ENCODE measurements around the gene TMEM203. TPM values are rescaled to one million over a fixed set of nuclear protein-coding genes. Genes with fewer than 3 reads are reported as not detected.

The TMEM203 gene
- total and polyA plus RNA-seq, 2 of the 13 experiments (the other 11 are each of a cell fraction or from before 2014, with no cell fraction given): 23.4 to 36.7 TPM

DNA sequence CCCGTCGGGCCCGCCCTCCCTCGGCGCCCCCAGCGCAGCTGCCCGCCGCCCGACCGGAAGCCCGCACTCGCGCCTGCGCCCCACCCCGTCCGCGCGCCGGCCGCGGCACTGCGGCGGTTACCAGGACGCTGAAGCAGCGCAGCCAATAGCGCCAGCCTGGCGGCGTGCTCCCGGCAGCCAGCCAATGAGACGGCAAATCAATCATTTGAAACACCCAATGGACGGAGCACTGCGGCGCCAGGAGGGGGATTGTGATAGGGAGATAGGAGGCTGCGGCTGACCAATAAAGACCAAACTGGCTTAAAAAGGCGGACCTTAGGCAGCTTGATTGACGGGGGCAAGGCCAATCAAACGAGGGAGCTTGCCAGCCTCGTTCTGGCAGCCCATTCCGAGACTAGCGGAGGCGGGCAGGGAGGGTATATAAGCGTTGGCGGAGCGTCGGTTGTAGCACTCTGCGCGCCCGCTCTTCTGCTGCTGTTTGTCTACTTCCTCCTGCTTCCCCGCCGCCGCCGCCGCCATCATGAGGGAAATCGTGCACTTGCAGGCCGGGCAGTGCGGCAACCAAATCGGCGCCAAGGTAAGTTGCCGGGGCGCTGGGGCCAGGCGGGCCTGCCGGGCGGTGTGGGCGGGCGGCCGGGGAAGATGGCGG lies 35.5 kb upstream of the TMEM203 start, which contains the start of gene TUBB4B (continued):
- TF ChIP-seq ZIK1 (CRISPR knock-in tag; IDR thresholded peaks at IDR 0.05; ENCODE audit: borderline replicate concordance, low read depth): peak; percentile 33; the same call in 1 of the 2 replicates
- TF ChIP-seq ZNF569 (CRISPR knock-in tag; IDR thresholded peaks at IDR 0.05; ENCODE audit: borderline replicate concordance): no peak
- TF ChIP-seq HNF4G (IDR thresholded peaks at IDR 0.05; ENCODE audit: borderline replicate concordance, low read depth, low read length): peak; percentile 7; the same call in 1 of the 2 replicates
- TF ChIP-seq HNF4G (CRISPR knock-in tag; IDR thresholded peaks at IDR 0.05; ENCODE audit: borderline replicate concordance, low read depth): no peak
- TF ChIP-seq, protein P1, sequence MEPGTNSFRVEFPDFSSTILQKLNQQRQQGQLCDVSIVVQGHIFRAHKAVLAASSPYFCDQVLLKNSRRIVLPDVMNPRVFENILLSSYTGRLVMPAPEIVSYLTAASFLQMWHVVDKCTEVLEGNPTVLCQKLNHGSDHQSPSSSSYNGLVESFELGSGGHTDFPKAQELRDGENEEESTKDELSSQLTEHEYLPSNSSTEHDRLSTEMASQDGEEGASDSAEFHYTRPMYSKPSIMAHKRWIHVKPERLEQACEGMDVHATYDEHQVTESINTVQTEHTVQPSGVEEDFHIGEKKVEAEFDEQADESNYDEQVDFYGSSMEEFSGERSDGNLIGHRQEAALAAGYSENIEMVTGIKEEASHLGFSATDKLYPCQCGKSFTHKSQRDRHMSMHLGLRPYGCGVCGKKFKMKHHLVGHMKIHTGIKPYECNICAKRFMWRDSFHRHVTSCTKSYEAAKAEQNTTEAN (CRISPR knock-in tag; conservative IDR thresholded peaks at IDR 0.05): peak; percentile 46; the same call in 1 of the 2 replicates
- TF ChIP-seq, protein P2, sequence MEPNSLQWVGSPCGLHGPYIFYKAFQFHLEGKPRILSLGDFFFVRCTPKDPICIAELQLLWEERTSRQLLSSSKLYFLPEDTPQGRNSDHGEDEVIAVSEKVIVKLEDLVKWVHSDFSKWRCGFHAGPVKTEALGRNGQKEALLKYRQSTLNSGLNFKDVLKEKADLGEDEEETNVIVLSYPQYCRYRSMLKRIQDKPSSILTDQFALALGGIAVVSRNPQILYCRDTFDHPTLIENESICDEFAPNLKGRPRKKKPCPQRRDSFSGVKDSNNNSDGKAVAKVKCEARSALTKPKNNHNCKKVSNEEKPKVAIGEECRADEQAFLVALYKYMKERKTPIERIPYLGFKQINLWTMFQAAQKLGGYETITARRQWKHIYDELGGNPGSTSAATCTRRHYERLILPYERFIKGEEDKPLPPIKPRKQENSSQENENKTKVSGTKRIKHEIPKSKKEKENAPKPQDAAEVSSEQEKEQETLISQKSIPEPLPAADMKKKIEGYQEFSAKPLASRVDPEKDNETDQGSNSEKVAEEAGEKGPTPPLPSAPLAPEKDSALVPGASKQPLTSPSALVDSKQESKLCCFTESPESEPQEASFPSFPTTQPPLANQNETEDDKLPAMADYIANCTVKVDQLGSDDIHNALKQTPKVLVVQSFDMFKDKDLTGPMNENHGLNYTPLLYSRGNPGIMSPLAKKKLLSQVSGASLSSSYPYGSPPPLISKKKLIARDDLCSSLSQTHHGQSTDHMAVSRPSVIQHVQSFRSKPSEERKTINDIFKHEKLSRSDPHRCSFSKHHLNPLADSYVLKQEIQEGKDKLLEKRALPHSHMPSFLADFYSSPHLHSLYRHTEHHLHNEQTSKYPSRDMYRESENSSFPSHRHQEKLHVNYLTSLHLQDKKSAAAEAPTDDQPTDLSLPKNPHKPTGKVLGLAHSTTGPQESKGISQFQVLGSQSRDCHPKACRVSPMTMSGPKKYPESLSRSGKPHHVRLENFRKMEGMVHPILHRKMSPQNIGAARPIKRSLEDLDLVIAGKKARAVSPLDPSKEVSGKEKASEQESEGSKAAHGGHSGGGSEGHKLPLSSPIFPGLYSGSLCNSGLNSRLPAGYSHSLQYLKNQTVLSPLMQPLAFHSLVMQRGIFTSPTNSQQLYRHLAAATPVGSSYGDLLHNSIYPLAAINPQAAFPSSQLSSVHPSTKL (CRISPR knock-in tag; IDR thresholded peaks at IDR 0.05): no peak
- TF ChIP-seq JARID2 (CRISPR knock-in tag; IDR thresholded peaks at IDR 0.05; ENCODE audit: insufficient replicate concordance): peak; percentile 31
- TF ChIP-seq, protein P3, sequence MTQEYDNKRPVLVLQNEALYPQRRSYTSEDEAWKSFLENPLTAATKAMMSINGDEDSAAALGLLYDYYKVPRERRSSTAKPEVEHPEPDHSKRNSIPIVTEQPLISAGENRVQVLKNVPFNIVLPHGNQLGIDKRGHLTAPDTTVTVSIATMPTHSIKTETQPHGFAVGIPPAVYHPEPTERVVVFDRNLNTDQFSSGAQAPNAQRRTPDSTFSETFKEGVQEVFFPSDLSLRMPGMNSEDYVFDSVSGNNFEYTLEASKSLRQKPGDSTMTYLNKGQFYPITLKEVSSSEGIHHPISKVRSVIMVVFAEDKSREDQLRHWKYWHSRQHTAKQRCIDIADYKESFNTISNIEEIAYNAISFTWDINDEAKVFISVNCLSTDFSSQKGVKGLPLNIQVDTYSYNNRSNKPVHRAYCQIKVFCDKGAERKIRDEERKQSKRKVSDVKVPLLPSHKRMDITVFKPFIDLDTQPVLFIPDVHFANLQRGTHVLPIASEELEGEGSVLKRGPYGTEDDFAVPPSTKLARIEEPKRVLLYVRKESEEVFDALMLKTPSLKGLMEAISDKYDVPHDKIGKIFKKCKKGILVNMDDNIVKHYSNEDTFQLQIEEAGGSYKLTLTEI (CRISPR knock-in tag; conservative IDR thresholded peaks at IDR 0.05): no peak
- TF ChIP-seq KDM5A (IDR thresholded peaks at IDR 0.05; ENCODE audit: borderline replicate concordance, low read length): no peak; the same call in 1 of the 2 replicates
- TF ChIP-seq ZNF326 (CRISPR knock-in tag; IDR thresholded peaks at IDR 0.05; ENCODE audit: borderline replicate concordance): no peak
- TF ChIP-seq, protein P4, sequence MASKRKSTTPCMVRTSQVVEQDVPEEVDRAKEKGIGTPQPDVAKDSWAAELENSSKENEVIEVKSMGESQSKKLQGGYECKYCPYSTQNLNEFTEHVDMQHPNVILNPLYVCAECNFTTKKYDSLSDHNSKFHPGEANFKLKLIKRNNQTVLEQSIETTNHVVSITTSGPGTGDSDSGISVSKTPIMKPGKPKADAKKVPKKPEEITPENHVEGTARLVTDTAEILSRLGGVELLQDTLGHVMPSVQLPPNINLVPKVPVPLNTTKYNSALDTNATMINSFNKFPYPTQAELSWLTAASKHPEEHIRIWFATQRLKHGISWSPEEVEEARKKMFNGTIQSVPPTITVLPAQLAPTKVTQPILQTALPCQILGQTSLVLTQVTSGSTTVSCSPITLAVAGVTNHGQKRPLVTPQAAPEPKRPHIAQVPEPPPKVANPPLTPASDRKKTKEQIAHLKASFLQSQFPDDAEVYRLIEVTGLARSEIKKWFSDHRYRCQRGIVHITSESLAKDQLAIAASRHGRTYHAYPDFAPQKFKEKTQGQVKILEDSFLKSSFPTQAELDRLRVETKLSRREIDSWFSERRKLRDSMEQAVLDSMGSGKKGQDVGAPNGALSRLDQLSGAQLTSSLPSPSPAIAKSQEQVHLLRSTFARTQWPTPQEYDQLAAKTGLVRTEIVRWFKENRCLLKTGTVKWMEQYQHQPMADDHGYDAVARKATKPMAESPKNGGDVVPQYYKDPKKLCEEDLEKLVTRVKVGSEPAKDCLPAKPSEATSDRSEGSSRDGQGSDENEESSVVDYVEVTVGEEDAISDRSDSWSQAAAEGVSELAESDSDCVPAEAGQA (IDR thresholded peaks at IDR 0.05; ENCODE audit: low read depth): peak; percentile 48; the same call in 1 of the 2 replicates
- TF ChIP-seq, protein P4 (CRISPR knock-in tag; IDR thresholded peaks at IDR 0.05; ENCODE audit: borderline replicate concordance): peak; percentile 50; the same call in 1 of the 2 replicates
- TF ChIP-seq FOXA1 (IDR thresholded peaks at IDR 0.05): no peak
- peak; percentile 38; the same call in 1 of the 2 replicates for TF ChIP-seq FOXA1 (CRISPR knock-in tag; IDR thresholded peaks at IDR 0.05)
- 0 out of 2 replicates have a peak, but pooled peaks have one; percentile 19 for TF ChIP-seq ZNF598 (CRISPR knock-in tag; IDR thresholded peaks at IDR 0.05; ENCODE audit: borderline replicate concordance)
- TF ChIP-seq ZNF672 (CRISPR knock-in tag; IDR thresholded peaks at IDR 0.05): peak; percentile 67; the same call in 1 of the 2 replicates
